Suprapubic skin (tissue), 4 donors: ENCODE data around the gene RASSF5. TPM values are rescaled to one million over a fixed set of nuclear protein-coding genes. Genes with fewer than 3 reads are reported as not detected.

Experiments used
- DNase-seq, 2 donors: peaks; one replicate each; pipeline ENCODE4 v3.0.0-alpha.2; 2019; ENCODE audit warnings: low spot score in 2 of 2
- H3K27ac ChIP-seq: fragments of 200-600 bp; sonication (generic); one replicate; pipeline ENCODE4 v1.5.1; 2019
- H3K27me3 ChIP-seq: fragments of 200-600 bp; sonication (generic); one replicate; pipeline ENCODE4 v1.5.1; 2019
- H3K36me3 ChIP-seq: fragments of 200-600 bp; sonication (generic); one replicate; pipeline ENCODE4 v1.5.1; 2019
- H3K4me1 ChIP-seq: fragments of 200-600 bp; sonication (generic); one replicate; pipeline ENCODE4 v1.5.1; 2019
- H3K4me3 ChIP-seq: fragments of 200-600 bp; sonication (generic); one replicate; pipeline ENCODE4 v1.5.1; 2019; ENCODE audit warnings: mild to moderate bottlenecking
- H3K9me3 ChIP-seq: fragments of 200-600 bp; sonication (generic); one replicate; pipeline ENCODE4 v1.5.1; 2019
- CTCF ChIP-seq, 2 donors: fragments of 200-600 bp in 1 of 2; fragments of 450-650 bp in 1 of 2; sonication (generic) in 1 of 2; IDR thresholded peaks; one replicate each; pipeline ENCODE4 v1.5.1; 2016 to 2019; ENCODE audit warnings: antibody characterized with exemption in 2 of 2, mild to moderate bottlenecking in 1 of 2, moderate library complexity in 1 of 2
- EP300 ChIP-seq: sonication (generic); formaldehyde crosslinking; IDR thresholded peaks from one replicate; pipeline ENCODE4 v1.6.1; 2017; ENCODE audit warnings: antibody characterized with exemption
- POLR2A ChIP-seq, 2 donors: fragments of 450-650 bp; IDR thresholded peaks; one replicate each; pipeline ENCODE4 v1.6.1; 2017; ENCODE audit warnings: antibody characterized with exemption in 2 of 2, mild to moderate bottlenecking in 2 of 2, moderate library complexity in 2 of 2
- POLR2AphosphoS5 ChIP-seq, 3 donors: sonication (generic); formaldehyde crosslinking; IDR thresholded peaks; one replicate each; pipeline ENCODE4 v1.6.1; 2017; ENCODE audit warnings: antibody characterized with exemption in 3 of 3
- WGBS: methylation state at CpG from one replicate; pipeline ENCODE4 v1.1.5; 2018; 5-methylcytosine and 5-hydroxymethylcytosine counted together
- total RNA-seq, 4 donors: library from RNA; depleted of rRNA; stranded (reverse); fragments of >200 nt; gene quantifications; one replicate each; pipeline ENCODE4 v1.1.0, GENCODE V29; 2016

The RASSF5 gene
- total RNA-seq, 4 donors from 2014 or later = 34.8 to 74.5 (median 64.9) TPM

GRCh38 chr1:206635080-206635977 lies 128.0 kb downstream of the RASSF5 start, which contains the start of gene DYRK3:
DYRK3 (plus strand) TSS chr1:206635536; CDS start chr1:206635704, 168 bp downstream.
- DNase-seq = peak; percentile 96 to 97
- Histone ChIP-seq H3K27me3 (no peaks in the 10 kb centered on the region), H3K36me3 (no peaks in the 10 kb centered on the region), H3K4me3 (peak within 1 kb of the TSS; percentile 82), H3K4me1 (peaks cover 30% of the 10 kb centered on the region), H3K27ac (peak within 1 kb of the TSS; percentile 68), H3K9me3 (no peaks in the 10 kb centered on the region)
- WGBS = 1% methylated on average over 55 of the region's 84 CpGs
- peak in 2 of 3 donors; percentile 39 to 83 for TF ChIP-seq POLR2AphosphoS5 (IDR thresholded peaks at IDR 0.05)
- TF ChIP-seq POLR2A (IDR thresholded peaks at IDR 0.05) = peak; percentile 8 to 89
- TF ChIP-seq CTCF (IDR thresholded peaks at IDR 0.05) = no peak

DNA sequence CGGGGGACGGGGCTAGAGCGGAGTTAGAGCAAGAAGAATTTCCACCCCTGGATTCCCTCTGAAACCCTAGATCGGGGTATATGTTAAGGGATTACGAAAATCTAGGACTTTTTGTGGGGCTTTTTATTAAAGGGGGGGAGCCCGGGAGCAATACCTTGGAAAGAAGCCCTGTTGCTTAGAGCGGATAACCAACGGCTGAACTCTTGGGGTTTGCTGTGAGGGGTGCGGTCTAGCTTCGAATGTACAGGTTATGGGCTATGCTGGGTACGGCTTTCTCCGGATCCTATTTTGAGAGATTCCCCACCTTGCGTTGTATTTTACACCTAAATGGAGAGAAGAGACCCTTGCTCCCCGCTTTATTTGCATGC lies 128.6 kb downstream of the RASSF5 start:
- no peak for DNase-seq
- Histone ChIP-seq H3K4me1 (peaks cover 30% of the 10 kb centered on the region), H3K4me3 (peak overlapping the region; percentile 82), H3K27me3 (no peaks in the 10 kb centered on the region), H3K27ac (peak overlapping the region; percentile 68), H3K36me3 (no peaks in the 10 kb centered on the region), H3K9me3 (no peaks in the 10 kb centered on the region)
- no peak for TF ChIP-seq POLR2AphosphoS5 (IDR thresholded peaks at IDR 0.05)
- no peak for TF ChIP-seq POLR2A (IDR thresholded peaks at IDR 0.05)
- TF ChIP-seq EP300 = no peak
- TF ChIP-seq CTCF (IDR thresholded peaks at IDR 0.05) = no peak
- 3% methylated on average over 12 of the region's 14 CpGs for WGBS

GRCh38 chr1:206636671-206637070 lies 129.3 kb downstream of the RASSF5 start:
- Histone ChIP-seq H3K27me3 (no peaks in the 10 kb centered on the region), H3K27ac (no peak overlapping the region), H3K36me3 (no peaks in the 10 kb centered on the region), H3K4me1 (peaks cover 30% of the 10 kb centered on the region), H3K4me3 (no peak overlapping the region), H3K9me3 (no peaks in the 10 kb centered on the region)
- 49% methylated on average over 4 of the region's 4 CpGs for WGBS
- TF ChIP-seq CTCF (IDR thresholded peaks at IDR 0.05) (no peak), POLR2A (IDR thresholded peaks at IDR 0.05) (no peak), POLR2AphosphoS5 (IDR thresholded peaks at IDR 0.05) (no peak), EP300 (no peak)
- DNase-seq = no peak

GRCh38 chr1:206637605-206638004 lies 130.3 kb downstream of the RASSF5 start:
- Histone ChIP-seq H3K4me1 (peaks cover 30% of the 10 kb centered on the region), H3K27ac (no peak overlapping the region), H3K27me3 (no peaks in the 10 kb centered on the region), H3K9me3 (no peaks in the 10 kb centered on the region), H3K36me3 (no peaks in the 10 kb centered on the region), H3K4me3 (no peak overlapping the region)
- DNase-seq = no peak
- TF ChIP-seq EP300 = no peak
- TF ChIP-seq POLR2AphosphoS5 (IDR thresholded peaks at IDR 0.05) = no peak
- TF ChIP-seq POLR2A (IDR thresholded peaks at IDR 0.05) = no peak
- no peak for TF ChIP-seq CTCF (IDR thresholded peaks at IDR 0.05)

Other genes starting within 250 kb of the RASSF5 start
- gene IKBKE, start 37.1 kb upstream of the RASSF5 start, total RNA-seq = 10 to 100 TPM in 3 of 4 donors, 1 to 10 TPM in 1; 5.7 to 27.0 (median 17.4) TPM
- gene EIF2D, start 104.9 kb downstream of the RASSF5 start, total RNA-seq = 10 to 100 TPM; 55.0 to 69.1 (median 61.1) TPM
- 1 to 10 TPM; 2.2 to 4.7 (median 4.1) TPM for gene DYRK3, start 128.0 kb downstream of the RASSF5 start, total RNA-seq
- gene MAPKAPK2, start 177.4 kb downstream of the RASSF5 start, total RNA-seq = 10 to 100 TPM; 38.0 to 72.3 (median 62.4) TPM